ENCODE measurements around the gene TMEM129.

The TMEM129 gene

DNA sequence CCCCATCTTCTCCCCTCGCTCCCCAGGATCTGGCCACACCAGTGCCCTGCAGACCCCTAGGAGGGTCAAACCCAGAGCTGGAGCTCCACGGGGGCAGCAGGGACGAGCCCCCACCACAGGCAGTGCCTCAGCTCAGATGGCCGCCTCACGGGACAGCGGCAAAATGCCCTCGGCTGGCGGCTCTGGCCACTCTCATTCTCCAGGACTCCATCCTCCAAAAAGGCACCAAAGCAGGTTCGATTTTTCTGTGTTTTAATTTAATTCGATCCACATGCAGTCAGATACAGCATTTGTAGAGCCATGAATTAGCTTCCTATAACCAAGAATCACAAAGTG is 45.4 kb downstream of the TMEM129 start (continued):
- TF ChIP-seq ZBTB49 (tag by site-specific recombination; IDR thresholded peaks at IDR 0.05; ENCODE audit: low read depth) (no peak), ZNF629 (tag by site-specific recombination; IDR thresholded peaks at IDR 0.05) (no peak), ZNF473 (tag by site-specific recombination; IDR thresholded peaks at IDR 0.05) (no peak)

- Histone ChIP-seq H3K9me3 (ENCODE audit: control insufficient read depth, insufficient read depth, low read depth, low read length) (no peaks in the 10 kb centered on the region), H3K4me3 (ENCODE audit: low read depth, low read length) (no peak overlapping the region), H3K36me3 (ENCODE audit: control insufficient read depth in 2 of 2, insufficient read depth in 1 of 2, low read length in 2 of 2) (no peaks in the 10 kb centered on the region), H3K27ac (ENCODE audit: extremely low read depth, low read depth, low read length) (no peak overlapping the region), H3K4me1 (ENCODE audit: control insufficient read depth, insufficient read depth, low read length) (no peaks in the 10 kb centered on the region)
- ChIA-PET CTCF (interaction anchor here (0.7 kb wide), 1 partner anchor 8 kb away, joined by 3 read pairs; no protein-coding TSS in a partner anchor), POLR2A (no interaction called here)
- TF ChIP-seq ZBTB7A (tag by site-specific recombination; IDR thresholded peaks at IDR 0.05; ENCODE audit: low read depth) = no peak
- TF ChIP-seq, protein P1, sequence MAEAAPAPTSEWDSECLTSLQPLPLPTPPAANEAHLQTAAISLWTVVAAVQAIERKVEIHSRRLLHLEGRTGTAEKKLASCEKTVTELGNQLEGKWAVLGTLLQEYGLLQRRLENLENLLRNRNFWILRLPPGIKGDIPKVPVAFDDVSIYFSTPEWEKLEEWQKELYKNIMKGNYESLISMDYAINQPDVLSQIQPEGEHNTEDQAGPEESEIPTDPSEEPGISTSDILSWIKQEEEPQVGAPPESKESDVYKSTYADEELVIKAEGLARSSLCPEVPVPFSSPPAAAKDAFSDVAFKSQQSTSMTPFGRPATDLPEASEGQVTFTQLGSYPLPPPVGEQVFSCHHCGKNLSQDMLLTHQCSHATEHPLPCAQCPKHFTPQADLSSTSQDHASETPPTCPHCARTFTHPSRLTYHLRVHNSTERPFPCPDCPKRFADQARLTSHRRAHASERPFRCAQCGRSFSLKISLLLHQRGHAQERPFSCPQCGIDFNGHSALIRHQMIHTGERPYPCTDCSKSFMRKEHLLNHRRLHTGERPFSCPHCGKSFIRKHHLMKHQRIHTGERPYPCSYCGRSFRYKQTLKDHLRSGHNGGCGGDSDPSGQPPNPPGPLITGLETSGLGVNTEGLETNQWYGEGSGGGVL (tag by site-specific recombination; IDR thresholded peaks at IDR 0.05) = no peak
- no peak for TF ChIP-seq ZNF548 (tag by site-specific recombination; IDR thresholded peaks at IDR 0.05)
- no peak for TF ChIP-seq SETDB1 (IDR thresholded peaks at IDR 0.05; ENCODE audit: insufficient read length, low read length)
- no peak for TF ChIP-seq ZNF146 (tag by site-specific recombination; IDR thresholded peaks at IDR 0.05)
- TF ChIP-seq ZNF350 (tag by site-specific recombination; IDR thresholded peaks at IDR 0.05) = no peak
- TF ChIP-seq RBAK (tag by site-specific recombination; IDR thresholded peaks at IDR 0.05) = no peak
- TF ChIP-seq, protein P2, sequence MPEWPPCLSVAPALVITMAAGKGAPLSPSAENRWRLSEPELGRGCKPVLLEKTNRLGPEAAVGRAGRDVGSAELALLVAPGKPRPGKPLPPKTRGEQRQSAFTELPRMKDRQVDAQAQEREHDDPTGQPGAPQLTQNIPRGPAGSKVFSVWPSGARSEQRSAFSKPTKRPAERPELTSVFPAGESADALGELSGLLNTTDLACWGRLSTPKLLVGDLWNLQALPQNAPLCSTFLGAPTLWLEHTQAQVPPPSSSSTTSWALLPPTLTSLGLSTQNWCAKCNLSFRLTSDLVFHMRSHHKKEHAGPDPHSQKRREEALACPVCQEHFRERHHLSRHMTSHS (tag by site-specific recombination; IDR thresholded peaks at IDR 0.05) = no peak
- TF ChIP-seq ZNF785 (tag by site-specific recombination; IDR thresholded peaks at IDR 0.05) = no peak
- no peak for TF ChIP-seq ZNF621 (tag by site-specific recombination; IDR thresholded peaks at IDR 0.05)
- TF ChIP-seq GFI1B (tag by site-specific recombination; IDR thresholded peaks at IDR 0.05) = no peak
- no peak for TF ChIP-seq ZBTB26 (tag by site-specific recombination; optimal IDR thresholded peaks at IDR 0.05)
- no peak for TF ChIP-seq MZF1 (tag by site-specific recombination; IDR thresholded peaks at IDR 0.05; ENCODE audit: borderline replicate concordance)
- no peak for TF ChIP-seq ZFP69B (tag by site-specific recombination; IDR thresholded peaks at IDR 0.05)
- TF ChIP-seq ZBTB8A (tag by site-specific recombination; IDR thresholded peaks at IDR 0.05) = no peak
- no peak for TF ChIP-seq ZNF148 (tag by site-specific recombination; IDR thresholded peaks at IDR 0.05; ENCODE audit: borderline replicate concordance)
- no peak for TF ChIP-seq ZSCAN30 (tag by site-specific recombination; IDR thresholded peaks at IDR 0.05)
- no peak for TF ChIP-seq ZNF202 (tag by site-specific recombination; IDR thresholded peaks at IDR 0.05; ENCODE audit: borderline replicate concordance)
These were observed 45.9 kb downstream of the TMEM129 start for GRCh38 chr4:1675136-1675801.
